Measurements from ENCODE around the gene SRSF6.
"Not testable (repeated sequence)": the region's sequence is repeated elsewhere in the genome, so short reads cannot be mapped to it uniquely, and the experiment has no call there.

SRSF6 gene

GRCh38 chr20:43473381-43473704 lies 15.6 kb downstream of the SRSF6 start:
- no peak for DNase-seq (ENCODE audit: low read depth, low spot score)

DNA sequence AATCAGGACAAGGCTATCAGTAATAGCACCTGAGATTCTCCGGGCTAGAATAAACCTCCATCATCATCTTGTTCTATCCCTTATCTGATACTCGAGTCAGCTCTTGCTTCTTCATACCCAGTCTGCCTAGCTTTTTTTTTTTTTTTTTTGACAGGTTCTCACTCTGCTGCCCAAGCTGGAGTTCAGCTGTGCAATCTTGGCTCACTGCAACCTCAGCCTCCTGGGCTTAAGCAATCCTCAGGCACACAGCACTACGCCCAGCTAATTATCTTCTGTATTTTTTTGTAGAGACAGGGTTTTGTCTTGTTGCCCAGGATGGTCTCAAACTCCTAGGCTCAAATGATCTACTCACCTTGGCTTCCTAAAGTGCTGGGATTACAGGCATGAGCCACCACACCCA lies 19.5 kb downstream of the SRSF6 start:
- no peak for DNase-seq (ENCODE audit: low read depth, low spot score)

- no peak for DNase-seq (ENCODE audit: low read depth, low spot score)
These were observed 19.9 kb downstream of the SRSF6 start for GRCh38 chr20:43477619-43478018.

- no peak for DNase-seq (ENCODE audit: low read depth, low spot score)
These were observed 32.3 kb downstream of the SRSF6 start for GRCh38 chr20:43490038-43490437.

GRCh38 chr20:43492101-43492500 lies 34.4 kb downstream of the SRSF6 start:
- DNase-seq (ENCODE audit: low read depth, low spot score), result no peak

GRCh38 chr20:43495388-43495787 lies 37.7 kb downstream of the SRSF6 start:
- DNase-seq (ENCODE audit: low read depth, low spot score), result no peak

DNA sequence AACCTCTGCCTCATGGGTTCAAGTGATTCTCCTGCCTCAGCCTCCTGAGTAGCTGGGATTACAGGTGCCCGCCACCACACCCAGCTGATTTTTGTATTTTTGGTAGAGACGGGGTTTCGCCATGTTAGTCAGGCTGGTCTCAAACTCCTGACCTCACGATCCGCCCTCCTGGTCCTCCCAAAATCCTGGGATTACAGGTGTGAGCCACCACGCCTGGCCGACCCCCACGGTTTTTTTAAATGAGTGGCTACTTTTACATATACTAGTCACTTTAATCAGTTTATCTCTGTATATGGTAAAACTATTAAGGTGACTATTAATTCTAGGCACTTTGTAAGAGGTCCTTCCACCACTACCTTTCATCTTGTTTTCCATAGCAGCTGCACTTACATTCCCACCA lies 44.3 kb downstream of the SRSF6 start:
- DNase-seq (ENCODE audit: low read depth, low spot score), result not testable (repeated sequence)

GRCh38 chr20:43506238-43506637 lies 48.5 kb downstream of the SRSF6 start:
- no peak for DNase-seq (ENCODE audit: low read depth, low spot score)

- DNase-seq (ENCODE audit: low read depth, low spot score), result peak; percentile 82
These were observed 49.7 kb downstream of the SRSF6 start, which contains the start of gene L3MBTL1 for GRCh38 chr20:43507150-43508080. Gene L3MBTL1, plus strand, starts transcription at chr20:43507697. Its CDS starts 5,807 bp downstream, at chr20:43513504.

- DNase-seq (ENCODE audit: low read depth, low spot score), result no peak
These were observed 50.4 kb downstream of the SRSF6 start for GRCh38 chr20:43508106-43508505.

DNA sequence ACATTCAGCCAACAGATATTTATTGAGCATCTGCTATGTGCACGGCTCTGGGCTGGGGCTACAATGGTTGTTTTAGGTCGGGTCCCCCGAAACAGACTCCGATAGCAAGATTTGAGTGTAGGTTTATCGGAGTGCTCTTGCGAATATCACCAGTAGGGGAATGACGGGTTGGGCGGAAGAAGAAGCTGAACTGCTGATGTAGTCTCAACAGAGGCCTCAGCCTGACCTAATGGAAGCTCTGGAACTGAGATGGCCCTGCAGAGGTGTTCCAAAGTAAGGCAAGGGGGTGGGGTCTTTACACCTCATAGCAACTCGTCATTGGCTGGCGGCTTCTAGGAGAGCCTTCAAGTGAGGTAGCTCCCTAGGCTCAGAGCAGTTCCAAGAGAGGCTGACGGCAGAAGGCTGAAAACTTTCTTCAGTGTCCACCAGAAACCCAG lies 50.9 kb downstream of the SRSF6 start:
- peak; percentile 94 for DNase-seq (ENCODE audit: low read depth, low spot score)

DNA sequence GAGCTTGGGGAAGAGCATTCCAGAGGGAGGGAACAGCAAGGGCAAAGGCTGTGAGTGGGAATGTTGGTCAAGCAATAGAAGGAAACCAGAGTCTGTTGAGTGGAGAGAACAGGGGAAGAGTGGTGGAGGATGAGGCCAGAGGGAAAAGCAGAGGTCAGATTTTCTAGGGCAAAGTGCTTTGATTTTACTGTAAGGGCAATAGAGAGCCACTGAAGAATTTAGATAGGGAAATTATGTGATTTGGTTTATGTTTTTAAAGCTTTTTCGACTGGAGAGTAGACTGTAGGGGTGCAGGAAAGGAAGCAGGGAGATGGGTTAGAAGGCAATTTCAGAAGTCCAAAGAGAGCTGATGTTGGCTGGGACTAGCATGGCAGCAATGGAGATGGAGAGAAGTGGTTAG lies 54.2 kb downstream of the SRSF6 start:
- DNase-seq (ENCODE audit: low read depth, low spot score), result no peak

GRCh38 chr20:43513372-43513930 lies 55.8 kb downstream of the SRSF6 start:
- DNase-seq (ENCODE audit: low read depth, low spot score), result no peak
